Lower leg skin (tissue), 4 donors: ENCODE data around the gene NKX2-3. TPM values are rescaled to one million over a fixed set of nuclear protein-coding genes. Genes with fewer than 3 reads are reported as not detected.

Source experiments
- DNase-seq, 2 donors: peaks; one replicate each; pipeline ENCODE4 v3.0.0-alpha.2; 2019; ENCODE audit warnings: low spot score in 2 of 2
- H3K4me3 ChIP-seq: fragments of 200-600 bp; sonication (generic); 2 replicates; pipeline ENCODE4 v1.5.1; 2017; ENCODE audit warnings: mild to moderate bottlenecking, low read depth; ENCODE audit not compliant: poor library complexity, severe bottlenecking
- CTCF ChIP-seq, 3 donors: fragments of 450-650 bp; IDR thresholded peaks; one replicate each; pipeline ENCODE4 v1.5.1; 2016; ENCODE audit warnings: antibody characterized with exemption in 3 of 3, mild to moderate bottlenecking in 3 of 3, moderate library complexity in 2 of 3
- POLR2A ChIP-seq, 2 donors: fragments of 450-650 bp; IDR thresholded peaks; one replicate each; pipeline ENCODE4 v1.6.1; 2016 to 2017; ENCODE audit warnings: antibody characterized with exemption in 2 of 2, mild to moderate bottlenecking in 1 of 2, moderate library complexity in 1 of 2
- WGBS, 2 donors: methylation state at CpG; one replicate each; pipeline ENCODE4 v1.1.5; 2018; 5-methylcytosine and 5-hydroxymethylcytosine counted together
- intact Hi-C: fragments of 100-400 bp; cut with DNase I; formaldehyde crosslinking; loops from one replicate; pipeline ENCODE4 v1.15.0; 2023; ENCODE audit warnings: low total_unique reads
- total RNA-seq, 4 donors: library from RNA; depleted of rRNA; stranded (reverse); fragments of >200 nt; gene quantifications; one replicate each; pipeline ENCODE4 v1.1.0, GENCODE V29; 2016

NKX2-3 gene
- total RNA-seq, 4 donors from 2014 or later, result not detected

GRCh38 chr10:99506416-99506815, 26.3 kb upstream of the NKX2-3 start:
- TF ChIP-seq POLR2A (IDR thresholded peaks at IDR 0.05), result no peak
- TF ChIP-seq CTCF (IDR thresholded peaks at IDR 0.05), result no peak
- no peak for DNase-seq
- whole genome bisulfite sequencing, 2 donors, result 71 to 79% methylated on average over 1 of the region's 1 CpG
- intact Hi-C loops, result no loop called here
- no peak overlapping the region for H3K4me3 ChIP-seq

DNA sequence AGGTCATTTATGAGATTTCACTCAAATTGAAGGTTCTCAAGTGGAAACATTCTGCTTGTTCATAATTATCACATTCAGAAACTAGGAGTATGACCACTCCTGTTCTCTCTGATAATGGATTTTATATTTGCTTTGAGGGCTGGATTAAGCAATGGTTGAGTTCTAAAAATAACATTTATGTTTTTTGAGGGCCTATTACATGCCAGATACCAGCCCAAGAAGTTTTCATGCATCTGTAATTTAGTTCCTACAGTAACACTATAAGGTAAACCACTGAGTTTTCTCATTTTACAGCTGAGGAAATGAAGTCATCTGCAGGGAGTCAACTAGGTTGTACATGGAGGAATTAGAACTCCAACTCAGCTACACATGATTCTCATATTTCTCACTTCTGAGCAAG, 25.5 kb upstream of the NKX2-3 start:
- intact Hi-C loops, result no loop called here
- no peak overlapping the region for H3K4me3 ChIP-seq
- no peak for DNase-seq
- TF ChIP-seq CTCF (IDR thresholded peaks at IDR 0.05), result no peak
- no peak for TF ChIP-seq POLR2A (IDR thresholded peaks at IDR 0.05)

DNA sequence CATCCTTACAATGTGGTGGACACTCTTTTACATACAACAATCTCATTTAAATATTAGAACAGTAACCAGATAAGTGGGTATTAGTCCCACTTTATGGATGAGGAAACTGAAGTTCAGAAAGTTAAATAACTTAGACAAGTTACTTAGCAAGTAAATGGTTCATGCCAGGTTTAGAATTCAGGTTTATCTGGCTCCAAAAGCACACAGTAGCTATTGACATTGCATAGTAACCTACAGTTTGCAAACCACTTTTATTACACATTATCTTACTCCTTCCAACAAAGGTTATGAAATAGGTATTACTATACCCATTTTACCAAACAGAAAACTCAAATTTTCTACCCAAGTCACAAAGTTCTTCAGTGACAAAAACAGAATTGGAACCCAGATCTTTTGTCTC, 19.7 kb upstream of the NKX2-3 start:
- TF ChIP-seq CTCF (IDR thresholded peaks at IDR 0.05) (no peak), POLR2A (IDR thresholded peaks at IDR 0.05) (no peak)
- DNase-seq, result no peak
- no peak overlapping the region for H3K4me3 ChIP-seq
- intact Hi-C loops, result no loop called here

DNA sequence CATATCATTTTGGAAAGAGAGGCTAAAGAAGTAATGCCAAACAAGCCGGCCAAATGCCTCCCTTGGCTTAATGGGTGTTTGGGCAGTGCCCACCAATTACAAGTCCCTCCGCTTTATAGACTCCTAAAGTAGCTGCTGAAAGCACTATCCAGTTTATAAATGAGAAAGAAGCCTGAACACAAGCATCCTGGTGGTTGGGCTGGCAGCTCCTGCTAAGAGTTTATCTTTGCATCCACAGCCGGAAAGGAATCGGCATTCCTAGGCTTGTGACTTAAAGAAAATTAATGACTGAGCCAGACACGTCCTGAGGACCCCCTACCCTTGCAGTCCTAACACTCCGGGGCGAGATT, 13.1 kb upstream of the NKX2-3 start:
- no peak for DNase-seq
- intact Hi-C loops, result no loop called here
- H3K4me3 ChIP-seq, result no peak overlapping the region
- 29 to 30% methylated on average over 7 of the region's 7 CpGs for WGBS, 2 donors
- no peak for TF ChIP-seq POLR2A (IDR thresholded peaks at IDR 0.05)
- no peak for TF ChIP-seq CTCF (IDR thresholded peaks at IDR 0.05)

DNA sequence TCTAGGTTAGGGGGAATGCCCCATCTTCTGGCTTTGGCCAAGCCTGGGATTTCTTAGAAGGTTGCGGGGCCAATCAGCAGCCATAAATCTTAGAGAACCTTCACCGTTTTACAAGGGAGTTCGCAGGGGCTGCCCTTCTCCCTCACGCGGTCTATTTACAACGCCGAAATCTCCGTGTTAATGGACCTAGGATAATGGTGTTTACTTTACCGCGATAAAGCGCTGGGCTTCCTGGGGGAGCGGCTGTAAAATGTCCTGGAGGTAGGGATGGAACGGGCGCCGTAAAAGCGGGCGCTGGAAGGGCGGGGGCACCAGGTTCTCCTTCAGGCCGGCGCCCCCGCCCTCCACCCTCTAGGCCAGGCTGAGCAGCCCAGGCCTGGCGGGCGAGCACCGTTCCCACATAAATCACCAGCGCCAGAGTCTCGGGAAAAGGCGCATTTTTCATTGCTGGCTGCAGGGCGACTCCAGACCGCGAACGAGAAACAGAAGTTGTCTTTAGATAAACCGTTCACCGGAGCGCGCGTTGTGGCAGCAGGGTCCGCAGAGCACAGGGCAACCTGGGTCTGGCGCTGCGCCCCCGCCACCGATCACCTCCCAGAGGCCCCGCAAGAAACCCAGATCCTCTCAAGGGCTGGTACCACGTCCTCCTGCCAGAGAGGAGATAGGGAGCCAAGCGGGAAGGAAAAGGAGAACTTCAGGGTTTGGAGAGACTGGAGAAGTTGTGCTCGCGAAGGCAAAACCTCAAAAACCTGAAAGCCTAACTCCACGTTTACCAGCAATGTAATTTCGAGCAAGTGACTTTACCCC, 12.5 kb upstream of the NKX2-3 start:
- intact Hi-C loops, result no loop called here
- no peak overlapping the region for H3K4me3 ChIP-seq
- no peak for DNase-seq
- WGBS, 2 donors, result 2 to 3% methylated on average over 38 to 46 of the region's 48 CpGs
- TF ChIP-seq CTCF (IDR thresholded peaks at IDR 0.05), result no peak
- TF ChIP-seq POLR2A (IDR thresholded peaks at IDR 0.05), result no peak
